Hepatocyte (in vitro differentiated cells): Measurements from ENCODE around the gene KCNJ15. TPM values are rescaled to one million over a fixed set of nuclear protein-coding genes. Genes with fewer than 3 reads are reported as not detected.

Source experiments
- DNase-seq: peaks from one replicate; pipeline ENCODE4 v3.0.0-alpha.2; 2016; ENCODE audit warnings: low spot score
- H2AFZ ChIP-seq: fragments of 200-600 bp; sonication (generic); 2 replicates; pipeline ENCODE4 v1.6.0; 2016; ENCODE audit warnings: antibody characterized with exemption, mild to moderate bottlenecking
- H3K27ac ChIP-seq: fragments of 200-600 bp; sonication (generic); 2 replicates; pipeline ENCODE4 v1.5.1; 2016; ENCODE audit warnings: mild to moderate bottlenecking
- H3K27me3 ChIP-seq: fragments of 200-600 bp; sonication (generic); 2 replicates; pipeline ENCODE4 v1.6.1; 2016
- H3K36me3 ChIP-seq: fragments of 200-600 bp; sonication (generic); replicated peaks from 2 replicates; pipeline ENCODE4 v1.5.1; 2016; ENCODE audit warnings: low read depth; ENCODE audit not compliant: insufficient read depth
- H3K4me1 ChIP-seq: fragments of 200-600 bp; sonication (generic); 2 replicates; pipeline ENCODE4 v1.5.1; 2016; ENCODE audit warnings: mild to moderate bottlenecking, moderate library complexity; ENCODE audit not compliant: insufficient read depth
- H3K4me2 ChIP-seq: fragments of 200-600 bp; sonication (generic); 2 replicates; pipeline ENCODE4 v1.6.0; 2016
- H3K4me3 ChIP-seq: fragments of 200-600 bp; sonication (generic); 2 replicates; pipeline ENCODE4 v1.5.1; 2016; ENCODE audit warnings: mild to moderate bottlenecking
- H3K79me2 ChIP-seq: fragments of 200-600 bp; sonication (generic); 2 replicates; pipeline ENCODE4 v1.6.0; 2017; ENCODE audit warnings: mild to moderate bottlenecking
- H3K9me2 ChIP-seq: fragments of 200-600 bp; sonication (generic); replicated peaks from 2 replicates; pipeline ENCODE4 v1.6.0; 2017; ENCODE audit warnings: mild to moderate bottlenecking; ENCODE audit not compliant: insufficient read depth
- H3K9me3 ChIP-seq: fragments of 200-600 bp; sonication (generic); 2 replicates; pipeline ENCODE4 v1.5.1; 2016; ENCODE audit warnings: low read depth, mild to moderate bottlenecking
- H4K20me1 ChIP-seq: fragments of 200-600 bp; sonication (generic); 2 replicates; pipeline ENCODE4 v1.6.0; 2016; ENCODE audit warnings: mild to moderate bottlenecking; ENCODE audit not compliant: insufficient read depth, poor library complexity, severe bottlenecking
- CTCF ChIP-seq: fragments of 200-600 bp; sonication (generic); IDR thresholded peaks from 2 replicates; pipeline ENCODE4 v1.5.1; 2016; ENCODE audit warnings: antibody characterized with exemption, mild to moderate bottlenecking; ENCODE audit not compliant: poor library complexity
- EZH2 ChIP-seq: fragments of 200-600 bp; sonication (generic); IDR thresholded peaks from 2 replicates; pipeline ENCODE4 v1.6.1; 2016; ENCODE audit warnings: antibody characterized with exemption, mild to moderate bottlenecking, borderline replicate concordance
- EZH2phosphoT487 ChIP-seq: fragments of 200-600 bp; sonication (generic); IDR thresholded peaks from one replicate; pipeline ENCODE4 v1.6.1; 2018; ENCODE audit warnings: antibody characterized with exemption, mild to moderate bottlenecking, low read depth, moderate library complexity; ENCODE audit not compliant: unreplicated experiment, severe bottlenecking
- WGBS: methylation state at CpG from one replicate; pipeline ENCODE4 v1.1.6; 2016; ENCODE audit warnings: low lambda C conversion rate; ENCODE audit errors: missing lambda C conversion rate; 5-methylcytosine and 5-hydroxymethylcytosine counted together
- polyA plus RNA-seq: library from polyadenylated mRNA; unstranded; fragments of >200 nt; fragmentation: Nextera tagmentation; extraction: Ambion mirVana; gene quantifications from 2 replicates; pipeline ENCODE4 v1.2.1, GENCODE V29; 2016
- total RNA-seq: library from RNA; depleted of rRNA; stranded (reverse); fragments of >200 nt; gene quantifications from 2 replicates; pipeline ENCODE4 v1.2.3, GENCODE V29; 2014

Gene KCNJ15
- total and polyA plus RNA-seq, 2 experiments from 2014 or later, result 0.43 to 0.88 TPM

GRCh38 chr21:38286739-38287471, 30.1 kb downstream of the KCNJ15 start:
- TF ChIP-seq EZH2 (no peak), CTCF (no peak), EZH2phosphoT487 (no peak)
- Histone ChIP-seq H3K79me2 (no peaks in the 10 kb centered on the region), H3K4me2 (no peak overlapping the region), H3K9me2 (no peaks in the 10 kb centered on the region), H3K27ac (no peak overlapping the region), H2AFZ (no peak overlapping the region), H3K4me3 (no peak overlapping the region), H3K36me3 (no peaks in the 10 kb centered on the region), H3K9me3 (no peaks in the 10 kb centered on the region), H3K4me1 (no peaks in the 10 kb centered on the region), H4K20me1 (no peaks in the 10 kb centered on the region), H3K27me3 (no peaks in the 10 kb centered on the region)
- no peak for DNase-seq
- 70% methylated on average over 3 of the region's 3 CpGs for WGBS

- H2AFZ ChIP-seq, result no peak overlapping the region
- no peak for TF ChIP-seq CTCF
- no peak for TF ChIP-seq EZH2phosphoT487
- H3K4me1 ChIP-seq, result no peaks in the 10 kb centered on the region
- no peaks in the 10 kb centered on the region for H3K9me2 ChIP-seq
- WGBS, result 94% methylated on average over 1 of the region's 1 CpG
- H3K9me3 ChIP-seq, result no peaks in the 10 kb centered on the region
- H3K27me3 ChIP-seq, result no peaks in the 10 kb centered on the region
- H3K79me2 ChIP-seq, result no peaks in the 10 kb centered on the region
- H3K4me3 ChIP-seq, result no peak overlapping the region
- no peaks in the 10 kb centered on the region for H3K36me3 ChIP-seq
- no peaks in the 10 kb centered on the region for H4K20me1 ChIP-seq
- no peak overlapping the region for H3K4me2 ChIP-seq
- no peak overlapping the region for H3K27ac ChIP-seq
- no peak for DNase-seq
These were observed 30.7 kb downstream of the KCNJ15 start for GRCh38 chr21:38287476-38287875.

GRCh38 chr21:38289705-38290485, 33.1 kb downstream of the KCNJ15 start:
- Histone ChIP-seq H3K27me3 (no peaks in the 10 kb centered on the region), H3K9me2 (no peaks in the 10 kb centered on the region), H3K4me3 (no peak overlapping the region), H4K20me1 (no peaks in the 10 kb centered on the region), H3K27ac (no peak overlapping the region), H3K4me2 (no peak overlapping the region), H3K4me1 (no peaks in the 10 kb centered on the region), H3K9me3 (no peaks in the 10 kb centered on the region), H2AFZ (no peak overlapping the region), H3K79me2 (no peaks in the 10 kb centered on the region), H3K36me3 (no peaks in the 10 kb centered on the region)
- TF ChIP-seq EZH2phosphoT487 (no peak), EZH2 (no peak), CTCF (no peak)
- 73% methylated on average over 14 of the region's 14 CpGs for WGBS
- DNase-seq, result peak; percentile 27
